Liver (tissue), 9 donors: ENCODE measurements around the gene SMARCC2. TPM values are rescaled to one million over a fixed set of nuclear protein-coding genes. Genes with fewer than 3 reads are reported as not detected.

Source experiments
- DNase-seq: peaks from one replicate; pipeline ENCODE4 v3.0.0-alpha.2; 2017; ENCODE audit warnings: low spot score
- H3K27ac ChIP-seq, 2 donors: one replicate each; pipeline ENCODE4 v1.7.0; 2013; ENCODE audit warnings: inconsistent platforms in 2 of 2, low read length in 2 of 2, control low read depth in 1 of 2, low read depth in 1 of 2, mild to moderate bottlenecking in 1 of 2
- H3K27me3 ChIP-seq, 4 donors: one replicate each; pipeline versions ENCODE4 v1.6.1 to v1.7.0; 2013; ENCODE audit warnings: low read length in 3 of 4, inconsistent platforms in 1 of 4, mild to moderate bottlenecking in 1 of 4, moderate library complexity in 1 of 4; ENCODE audit not compliant: control insufficient read depth in 4 of 4, insufficient read depth in 4 of 4
- H3K36me3 ChIP-seq, 4 donors: one replicate each; pipeline versions ENCODE4 v1.6.1 to v1.7.0; 2013; ENCODE audit warnings: low read length in 3 of 4, mild to moderate bottlenecking in 3 of 4, low read depth in 1 of 4, moderate library complexity in 1 of 4; ENCODE audit not compliant: control insufficient read depth in 4 of 4, insufficient read depth in 3 of 4
- H3K4me1 ChIP-seq, 4 donors: one replicate each; pipeline versions ENCODE4 v1.6.1 to v1.7.0; 2013; ENCODE audit warnings: low read length in 3 of 4, mild to moderate bottlenecking in 3 of 4, moderate library complexity in 1 of 4; ENCODE audit not compliant: control insufficient read depth in 4 of 4, insufficient read depth in 4 of 4
- H3K4me3 ChIP-seq, 3 donors: one replicate each; pipeline versions ENCODE4 v1.6.1 to v1.7.0; 2013; ENCODE audit warnings: low read length in 3 of 3, control low read depth in 1 of 3, low read depth in 1 of 3, mild to moderate bottlenecking in 1 of 3
- H3K9ac ChIP-seq, 2 donors: one replicate each; pipeline ENCODE4 v1.7.0; 2013; ENCODE audit warnings: low read length in 2 of 2, mild to moderate bottlenecking in 2 of 2, moderate library complexity in 2 of 2, control low read depth in 1 of 2, low read depth in 1 of 2
- H3K9me3 ChIP-seq, 4 donors: one replicate each; pipeline versions ENCODE4 v1.6.1 to v1.7.0; 2013; ENCODE audit warnings: low read length in 3 of 4; ENCODE audit not compliant: control insufficient read depth in 4 of 4
- EGR1 ChIP-seq, 2 donors: IDR thresholded peaks; 2 replicates each; pipeline ENCODE4 v1.6.1; 2016 to 2018; ENCODE audit warnings: antibody characterized with exemption in 2 of 2, low read depth in 2 of 2
- FOXA1 ChIP-seq: IDR thresholded peaks from 2 replicates; pipeline ENCODE4 v1.6.1; 2016; ENCODE audit warnings: antibody characterized with exemption
- HNF4A ChIP-seq, 2 donors: conservative IDR thresholded peaks; 2 replicates each; pipeline ENCODE4 v1.6.1; 2016; ENCODE audit warnings: antibody characterized with exemption in 2 of 2, mild to moderate bottlenecking in 2 of 2
- HNF4G ChIP-seq: IDR thresholded peaks from 2 replicates; pipeline ENCODE4 v1.6.1; 2016; ENCODE audit warnings: antibody characterized with exemption
- JUND ChIP-seq, 2 donors: IDR thresholded peaks; 2 replicates each; pipeline ENCODE4 v1.6.1; 2016; ENCODE audit warnings: antibody characterized with exemption in 2 of 2
- NR2F2 ChIP-seq: IDR thresholded peaks from 2 replicates; pipeline ENCODE4 v1.6.1; 2016; ENCODE audit warnings: antibody characterized with exemption
- RAD21 ChIP-seq, 2 donors: IDR thresholded peaks; 2 replicates each; pipeline ENCODE4 v1.6.1; 2016; ENCODE audit warnings: antibody characterized with exemption in 2 of 2, mild to moderate bottlenecking in 2 of 2
- RXRA ChIP-seq, 2 donors: IDR thresholded peaks; 2 replicates each; pipeline ENCODE4 v1.6.1; 2017 to 2018; ENCODE audit warnings: antibody characterized with exemption in 2 of 2, mild to moderate bottlenecking in 1 of 2
- SP1 ChIP-seq: IDR thresholded peaks from 2 replicates; pipeline ENCODE4 v1.6.1; 2018; ENCODE audit warnings: antibody characterized with exemption, mild to moderate bottlenecking
- YY1 ChIP-seq: IDR thresholded peaks from 2 replicates; pipeline ENCODE4 v1.6.1; 2016; ENCODE audit warnings: antibody characterized with exemption, mild to moderate bottlenecking
- WGBS: extraction: QIAGEN DNeasy Blood & Tissue Kit; methylation state at CpG from one replicate; pipeline ENCODE4 v1.1.7; 2013; 5-methylcytosine and 5-hydroxymethylcytosine counted together
- polyA plus RNA-seq, 2 donors: library from polyadenylated mRNA; stranded (reverse) in 1 of 2; unstranded in 1 of 2; fragments of 200-250 nt in 1 of 2; fragments of >200 nt in 1 of 2; fragmentation: Nextera tagmentation in 1 of 2; extraction: Ambion mirVana in 1 of 2; gene quantifications; one replicate each; pipeline versions ENCODE4 v1.2.1 to v1.2.3, GENCODE V29; 2013 to 2015
- total RNA-seq, 2 donors: library from RNA; depleted of rRNA; stranded (reverse); fragments of >200 nt; gene quantifications; one replicate each; pipeline ENCODE4 v1.2.3, GENCODE V29; 2014
- TF ChIP-seq, protein P1 (sequence below): IDR thresholded peaks from 2 replicates; pipeline ENCODE4 v1.6.1; 2016; ENCODE audit warnings: antibody characterized with exemption, mild to moderate bottlenecking
- TF ChIP-seq, protein P2 (sequence below): IDR thresholded peaks from 2 replicates; pipeline ENCODE4 v1.6.1; 2016; ENCODE audit warnings: antibody characterized with exemption
- TF ChIP-seq, protein P3 (sequence below): fragments of 150-350 bp; IDR thresholded peaks from 2 replicates; pipeline ENCODE4 v1.5.1; 2017; ENCODE audit warnings: improper control_type of control experiment, low read depth, low read length; ENCODE audit not compliant: missing input control
- donor health status: healthy.
- donor health status: healthy.
- donor health status: healthy.
- donor health status: healthy.
- donor health status: healthy.

The SMARCC2 gene
- total and polyA plus RNA-seq, 4 donors = 12.8 to 24.8 (median 22.5) TPM

DNA sequence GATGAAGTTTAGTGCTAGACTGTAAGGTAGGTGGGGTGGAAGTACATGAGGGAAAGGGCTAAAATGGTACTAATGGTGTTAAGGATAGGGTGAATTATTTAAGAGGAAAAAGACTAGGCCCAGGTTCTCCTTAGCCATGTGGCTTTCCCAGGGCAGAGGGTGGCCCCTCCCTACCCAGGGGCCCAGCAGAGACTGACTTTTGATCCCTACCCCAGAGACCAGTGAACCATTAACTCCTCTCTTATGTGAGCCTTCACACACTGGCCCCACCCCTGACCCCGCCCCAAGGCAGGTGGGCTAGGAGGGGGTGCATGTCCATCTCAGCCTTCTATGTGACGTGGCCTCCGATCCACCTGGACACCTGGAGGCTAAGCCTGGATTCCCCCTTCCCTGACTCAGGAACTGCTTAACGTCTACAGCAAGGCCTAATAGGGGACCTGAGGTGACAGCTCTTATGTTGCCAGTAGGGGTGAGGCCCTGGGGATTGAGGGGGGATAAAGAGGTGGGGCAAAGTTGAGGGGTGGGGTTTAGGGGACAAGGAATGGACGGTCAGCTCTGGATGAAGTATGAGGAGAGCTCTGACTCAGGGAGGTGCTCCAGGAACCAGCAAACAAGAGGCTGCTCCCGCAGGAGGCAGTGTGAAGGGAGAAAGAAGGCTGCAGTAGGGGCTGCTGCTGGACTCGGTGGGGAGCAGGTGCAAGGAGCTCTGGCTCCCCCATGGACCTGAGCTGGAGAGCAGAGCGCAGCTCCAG is 41.3 kb upstream of the SMARCC2 start:
- H3K4me3 ChIP-seq = peak overlapping the region; percentile 27 to 63 (median 40)
- no peaks in the 10 kb centered on the region for H3K9me3 ChIP-seq
- H3K27ac ChIP-seq = peak overlapping the region; percentile 82 to 90
- peak; percentile 80 for TF ChIP-seq YY1
- TF ChIP-seq HNF4A (conservative IDR thresholded peaks at IDR 0.05) = peak; percentile 85 to 87
- TF ChIP-seq, protein P1, sequence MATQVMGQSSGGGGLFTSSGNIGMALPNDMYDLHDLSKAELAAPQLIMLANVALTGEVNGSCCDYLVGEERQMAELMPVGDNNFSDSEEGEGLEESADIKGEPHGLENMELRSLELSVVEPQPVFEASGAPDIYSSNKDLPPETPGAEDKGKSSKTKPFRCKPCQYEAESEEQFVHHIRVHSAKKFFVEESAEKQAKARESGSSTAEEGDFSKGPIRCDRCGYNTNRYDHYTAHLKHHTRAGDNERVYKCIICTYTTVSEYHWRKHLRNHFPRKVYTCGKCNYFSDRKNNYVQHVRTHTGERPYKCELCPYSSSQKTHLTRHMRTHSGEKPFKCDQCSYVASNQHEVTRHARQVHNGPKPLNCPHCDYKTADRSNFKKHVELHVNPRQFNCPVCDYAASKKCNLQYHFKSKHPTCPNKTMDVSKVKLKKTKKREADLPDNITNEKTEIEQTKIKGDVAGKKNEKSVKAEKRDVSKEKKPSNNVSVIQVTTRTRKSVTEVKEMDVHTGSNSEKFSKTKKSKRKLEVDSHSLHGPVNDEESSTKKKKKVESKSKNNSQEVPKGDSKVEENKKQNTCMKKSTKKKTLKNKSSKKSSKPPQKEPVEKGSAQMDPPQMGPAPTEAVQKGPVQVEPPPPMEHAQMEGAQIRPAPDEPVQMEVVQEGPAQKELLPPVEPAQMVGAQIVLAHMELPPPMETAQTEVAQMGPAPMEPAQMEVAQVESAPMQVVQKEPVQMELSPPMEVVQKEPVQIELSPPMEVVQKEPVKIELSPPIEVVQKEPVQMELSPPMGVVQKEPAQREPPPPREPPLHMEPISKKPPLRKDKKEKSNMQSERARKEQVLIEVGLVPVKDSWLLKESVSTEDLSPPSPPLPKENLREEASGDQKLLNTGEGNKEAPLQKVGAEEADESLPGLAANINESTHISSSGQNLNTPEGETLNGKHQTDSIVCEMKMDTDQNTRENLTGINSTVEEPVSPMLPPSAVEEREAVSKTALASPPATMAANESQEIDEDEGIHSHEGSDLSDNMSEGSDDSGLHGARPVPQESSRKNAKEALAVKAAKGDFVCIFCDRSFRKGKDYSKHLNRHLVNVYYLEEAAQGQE = peak; percentile 30
- TF ChIP-seq, protein P2, sequence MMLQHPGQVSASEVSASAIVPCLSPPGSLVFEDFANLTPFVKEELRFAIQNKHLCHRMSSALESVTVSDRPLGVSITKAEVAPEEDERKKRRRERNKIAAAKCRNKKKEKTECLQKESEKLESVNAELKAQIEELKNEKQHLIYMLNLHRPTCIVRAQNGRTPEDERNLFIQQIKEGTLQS = no peak
- TF ChIP-seq HNF4G = peak; percentile 14
- peak; percentile 73 to 86 for TF ChIP-seq RXRA (IDR thresholded peaks at IDR 0.05)
- TF ChIP-seq, protein P3, sequence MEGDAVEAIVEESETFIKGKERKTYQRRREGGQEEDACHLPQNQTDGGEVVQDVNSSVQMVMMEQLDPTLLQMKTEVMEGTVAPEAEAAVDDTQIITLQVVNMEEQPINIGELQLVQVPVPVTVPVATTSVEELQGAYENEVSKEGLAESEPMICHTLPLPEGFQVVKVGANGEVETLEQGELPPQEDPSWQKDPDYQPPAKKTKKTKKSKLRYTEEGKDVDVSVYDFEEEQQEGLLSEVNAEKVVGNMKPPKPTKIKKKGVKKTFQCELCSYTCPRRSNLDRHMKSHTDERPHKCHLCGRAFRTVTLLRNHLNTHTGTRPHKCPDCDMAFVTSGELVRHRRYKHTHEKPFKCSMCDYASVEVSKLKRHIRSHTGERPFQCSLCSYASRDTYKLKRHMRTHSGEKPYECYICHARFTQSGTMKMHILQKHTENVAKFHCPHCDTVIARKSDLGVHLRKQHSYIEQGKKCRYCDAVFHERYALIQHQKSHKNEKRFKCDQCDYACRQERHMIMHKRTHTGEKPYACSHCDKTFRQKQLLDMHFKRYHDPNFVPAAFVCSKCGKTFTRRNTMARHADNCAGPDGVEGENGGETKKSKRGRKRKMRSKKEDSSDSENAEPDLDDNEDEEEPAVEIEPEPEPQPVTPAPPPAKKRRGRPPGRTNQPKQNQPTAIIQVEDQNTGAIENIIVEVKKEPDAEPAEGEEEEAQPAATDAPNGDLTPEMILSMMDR = no peak
- TF ChIP-seq NR2F2 = peak; percentile 23
- TF ChIP-seq SP1 = peak; percentile 77
- TF ChIP-seq JUND (IDR thresholded peaks at IDR 0.05) = no peak
- no peak for TF ChIP-seq FOXA1
- peak in 1 of 2 donors; percentile 11 for TF ChIP-seq RAD21 (IDR thresholded peaks at IDR 0.05)
- H3K27me3 ChIP-seq = no peaks in the 10 kb centered on the region
- 32% methylated on average over 8 of the region's 8 CpGs for WGBS
- H3K4me1 ChIP-seq = peaks cover 0 to 39% (median 30%) of the 10 kb centered on the region in 4 donors
- H3K36me3 ChIP-seq = peaks cover 0 to 2% (median 0%) of the 10 kb centered on the region in 4 donors
- DNase-seq = peak; percentile 70
- H3K9ac ChIP-seq = peak overlapping the region; percentile 75 to 96

DNA sequence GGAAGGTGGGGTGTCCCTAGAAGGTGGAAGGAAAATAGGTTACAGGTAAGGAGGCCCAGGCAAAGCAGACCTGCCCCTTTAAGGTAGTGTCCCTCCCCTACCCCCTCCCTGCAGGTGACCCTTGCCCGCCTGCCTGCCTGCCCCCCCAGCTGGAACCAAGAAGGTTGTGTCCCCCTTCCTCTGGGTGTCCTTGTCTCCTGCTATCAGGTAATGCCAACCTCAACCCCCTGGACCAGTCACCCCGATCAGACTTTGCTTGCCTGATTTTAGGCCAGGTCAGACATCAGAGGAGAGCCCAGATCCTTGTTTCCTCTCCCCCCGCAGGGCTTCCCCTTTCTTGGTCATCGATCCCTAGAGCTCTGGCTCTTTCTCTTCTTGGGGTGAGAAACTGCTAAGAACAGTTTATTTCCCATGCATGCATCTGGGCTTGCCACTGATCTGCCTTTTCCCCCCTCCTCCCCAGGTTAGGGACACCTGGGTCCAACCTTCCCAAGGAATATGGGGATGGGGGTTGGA is 40.7 kb upstream of the SMARCC2 start, which contains the start of gene SLC39A5:
Gene SLC39A5 (plus strand): TSS at position 136 of the 516 bp plus-strand sequence. CDS start 1,224 bp downstream, outside the sequence.
- peaks cover 0 to 41% (median 33%) of the 10 kb centered on the region in 4 donors for H3K4me1 ChIP-seq
- no peaks in the 10 kb centered on the region for H3K9me3 ChIP-seq
- H3K4me3 ChIP-seq = peak within 1 kb of the TSS; percentile 27 to 63 (median 40)
- no peak for DNase-seq
- no peaks in the 10 kb centered on the region for H3K27me3 ChIP-seq
- 36% methylated on average over 4 of the region's 4 CpGs for WGBS
- H3K9ac ChIP-seq = peak within 1 kb of the TSS; percentile 75 to 96
- no peak for TF ChIP-seq RAD21 (IDR thresholded peaks at IDR 0.05)
- TF ChIP-seq, protein P3 = no peak
- TF ChIP-seq NR2F2 = no peak
- no peak for TF ChIP-seq SP1
- TF ChIP-seq EGR1 (IDR thresholded peaks at IDR 0.05; ENCODE audit: low read depth in 2 of 2) = no peak
- H3K27ac ChIP-seq = peak within 1 kb of the TSS; percentile 82 to 90
- H3K36me3 ChIP-seq = peaks cover 0 to 2% (median 0%) of the 10 kb centered on the region in 4 donors
